ENCODE data around the gene PKD1. TPM values are rescaled to one million over a fixed set of nuclear protein-coding genes. Genes with fewer than 3 reads are reported as not detected.

Gene PKD1
- total RNA-seq, 1 donor from 2014 or later: 82.8 TPM

DNA sequence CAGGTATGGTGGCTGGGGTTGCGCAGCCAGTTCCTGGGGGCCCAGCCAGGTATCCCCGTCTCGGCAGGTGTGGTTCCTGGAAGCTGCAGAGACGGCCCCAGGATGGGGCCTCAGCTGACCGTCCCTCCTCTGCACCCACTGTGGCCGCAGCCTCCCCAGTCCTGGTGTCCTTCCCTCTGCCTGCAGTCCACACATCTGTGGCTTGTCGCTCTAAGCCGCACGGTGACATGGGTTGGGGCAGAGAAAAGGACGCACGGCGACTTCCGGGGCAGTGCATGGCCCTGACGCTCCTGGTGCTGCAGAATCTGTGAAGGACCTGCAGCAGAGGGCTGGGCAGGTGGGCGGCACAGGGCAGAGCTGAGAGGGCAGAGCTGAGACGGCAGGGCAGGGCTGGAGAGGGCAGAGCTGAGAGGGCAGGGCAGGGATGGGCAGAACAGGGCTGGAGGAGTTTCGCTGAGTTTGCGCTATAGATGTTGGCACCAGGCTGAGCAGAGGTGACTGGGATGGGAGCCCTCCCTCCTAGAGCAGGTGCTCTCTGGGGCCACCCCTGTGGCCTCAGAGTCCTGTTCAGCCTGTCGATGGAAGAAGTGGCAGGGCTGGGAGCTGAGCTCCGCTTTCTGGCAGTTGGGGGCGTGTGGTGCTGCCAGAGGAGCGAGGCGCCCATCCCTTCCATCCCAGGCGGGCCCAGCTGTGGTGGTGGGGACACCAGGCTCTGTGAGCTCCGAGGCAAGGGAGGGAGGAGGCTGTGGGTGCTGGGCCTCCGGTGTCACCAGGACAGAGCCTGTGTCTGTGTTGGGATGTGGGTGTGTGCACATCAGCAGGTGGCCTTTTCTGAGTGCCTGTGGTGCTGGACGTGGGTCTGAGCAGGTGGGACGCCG lies 64.9 kb downstream of the PKD1 start:
- ATAC-seq (ENCODE audit: poor library complexity): no peak
- intact Hi-C loops (cut with DNase I): no loop called here
- DNase-seq: no peak

DNA sequence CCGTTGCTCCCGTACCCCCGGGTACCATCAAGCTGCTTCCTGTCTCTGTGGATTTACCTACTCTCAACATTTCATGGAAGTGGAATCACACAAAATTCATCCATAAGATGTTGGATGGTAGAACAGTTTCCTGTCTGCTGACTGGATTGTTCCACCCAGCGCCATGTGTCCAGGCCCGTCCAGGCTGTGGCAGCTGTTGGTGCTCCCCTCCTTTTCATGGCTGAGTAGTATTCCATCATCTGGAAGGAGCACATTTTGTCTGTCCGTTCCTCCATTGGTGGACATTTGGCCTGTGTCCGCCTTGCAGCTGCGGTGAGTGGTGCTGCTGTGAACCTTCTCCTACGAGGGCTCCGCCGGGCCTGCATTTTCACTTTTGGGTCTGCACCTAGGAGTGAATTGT lies 69.6 kb downstream of the PKD1 start:
- ATAC-seq (ENCODE audit: poor library complexity) (no peak), DNase-seq (no peak)
- intact Hi-C loops (cut with DNase I): no loop called here

DNA sequence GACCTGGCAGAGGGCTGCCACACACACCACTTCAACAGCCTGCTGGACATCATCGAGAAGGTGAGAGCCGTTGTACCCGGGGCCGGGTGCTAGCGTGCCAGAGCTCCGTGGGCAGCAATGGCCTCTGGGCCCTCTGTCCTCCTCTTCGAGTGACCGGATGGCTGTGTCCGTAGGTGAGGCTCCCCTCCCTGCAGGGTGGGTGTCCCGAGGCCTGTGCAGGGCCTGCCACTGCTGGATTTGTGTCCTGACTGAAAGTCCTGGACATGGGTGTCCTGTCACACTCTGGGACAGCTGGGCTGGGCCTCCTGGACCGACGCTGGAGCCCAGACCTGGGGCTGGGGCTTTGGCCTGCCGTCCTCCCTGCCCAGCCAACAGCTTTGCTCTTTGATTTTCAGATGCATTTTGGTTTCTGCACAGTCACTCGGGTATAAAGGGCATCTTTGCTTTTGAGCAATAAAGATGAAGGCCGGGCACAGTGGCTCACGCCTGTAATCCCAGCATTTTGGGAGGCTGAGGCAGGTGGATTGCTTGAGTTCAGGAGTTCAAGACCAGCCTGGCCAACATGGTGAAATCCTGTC lies 71.2 kb downstream of the PKD1 start:
- no peak for ATAC-seq (ENCODE audit: poor library complexity)
- intact Hi-C loops (cut with DNase I): no loop called here
- no peak for DNase-seq

DNA sequence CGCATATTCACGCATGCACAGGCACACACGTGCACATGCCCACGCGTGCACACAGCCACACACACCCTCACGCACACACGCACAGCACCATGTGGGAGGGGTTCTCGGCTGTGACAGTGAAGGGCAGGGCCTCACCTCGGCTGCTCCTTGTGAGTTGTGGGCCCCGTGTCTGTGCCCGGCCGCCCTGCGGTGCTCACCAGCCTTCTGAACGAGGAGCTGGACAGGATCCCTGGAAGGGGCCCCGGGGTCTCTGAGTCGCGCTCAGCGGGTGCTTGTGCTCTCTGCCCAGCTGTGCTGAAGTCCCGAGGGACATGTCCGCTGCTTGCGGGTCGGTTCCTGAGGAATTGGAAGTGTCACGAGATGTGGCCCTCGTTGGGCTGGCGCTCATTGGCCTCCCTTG lies 71.8 kb downstream of the PKD1 start:
- DNase-seq (no peak), ATAC-seq (ENCODE audit: poor library complexity) (no peak)
- intact Hi-C loops (cut with DNase I): no loop called here

DNA sequence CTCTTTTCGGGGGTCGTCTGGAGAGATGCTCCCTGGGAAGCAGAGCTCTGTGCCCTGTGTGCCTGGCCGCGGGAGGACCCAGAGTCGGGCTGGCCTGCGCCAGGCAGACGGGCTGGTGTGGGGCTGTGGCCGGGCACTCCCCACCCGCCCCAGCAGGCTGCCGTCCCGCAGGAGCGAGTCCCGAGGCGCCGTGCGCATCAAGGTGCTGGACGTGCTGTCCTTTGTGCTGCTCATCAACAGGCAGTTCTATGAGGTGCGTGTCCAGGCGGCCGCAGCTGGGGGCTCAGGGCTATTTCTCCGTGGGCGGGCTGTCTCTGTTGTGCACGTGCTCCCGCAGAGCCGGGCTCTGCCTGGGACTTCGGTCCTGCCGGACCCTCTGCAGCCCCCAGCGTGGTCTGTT lies 72.9 kb downstream of the PKD1 start:
- no peak for DNase-seq
- intact Hi-C loops (cut with DNase I): no loop called here
- ATAC-seq (ENCODE audit: poor library complexity): no peak

DNA sequence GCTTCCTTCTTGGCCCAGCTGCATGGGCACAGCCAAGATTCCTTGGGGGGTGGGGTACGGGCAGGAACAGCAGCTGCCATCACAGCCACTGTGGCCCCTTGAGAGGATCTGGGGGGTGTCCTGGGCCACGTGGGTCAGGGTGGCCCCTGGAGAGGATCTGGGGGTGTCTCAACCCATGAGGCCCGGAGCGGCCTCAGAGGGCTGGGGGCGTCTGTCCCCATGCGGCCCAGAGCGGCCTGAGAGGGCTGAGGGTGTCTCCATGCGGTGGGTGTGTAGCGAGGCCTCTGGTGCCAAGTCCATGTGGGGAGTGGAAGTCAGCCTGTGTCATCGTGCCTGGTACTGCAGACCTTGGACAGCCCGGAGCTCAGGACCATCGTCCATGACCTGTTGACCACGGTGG lies 74.2 kb downstream of the PKD1 start:
- DNase-seq: no peak
- no peak for ATAC-seq (ENCODE audit: poor library complexity)
- intact Hi-C loops (cut with DNase I): no loop called here

DNA sequence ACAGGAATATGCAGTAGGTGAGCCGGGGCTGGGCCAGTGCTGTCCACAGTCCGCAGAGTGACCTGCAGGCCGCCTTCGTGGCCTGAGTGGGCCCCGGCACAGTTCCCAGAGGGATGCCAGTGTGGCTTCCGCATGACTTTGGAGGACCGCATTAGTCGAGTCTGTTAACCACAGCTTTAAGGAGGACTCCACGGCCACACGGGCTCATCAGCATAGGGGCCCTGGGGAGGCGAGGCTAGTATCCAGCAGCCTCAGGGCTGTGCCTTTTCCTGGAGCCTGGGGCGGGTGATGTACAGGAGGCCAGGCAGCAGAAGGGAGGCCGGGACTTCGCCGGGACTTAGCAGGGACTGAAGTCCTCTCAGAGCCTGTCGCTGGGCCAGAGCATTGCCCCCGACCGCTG lies 74.7 kb downstream of the PKD1 start:
- intact Hi-C loops (cut with DNase I): no loop called here
- no peak for ATAC-seq (ENCODE audit: poor library complexity)
- DNase-seq: no peak

DNA sequence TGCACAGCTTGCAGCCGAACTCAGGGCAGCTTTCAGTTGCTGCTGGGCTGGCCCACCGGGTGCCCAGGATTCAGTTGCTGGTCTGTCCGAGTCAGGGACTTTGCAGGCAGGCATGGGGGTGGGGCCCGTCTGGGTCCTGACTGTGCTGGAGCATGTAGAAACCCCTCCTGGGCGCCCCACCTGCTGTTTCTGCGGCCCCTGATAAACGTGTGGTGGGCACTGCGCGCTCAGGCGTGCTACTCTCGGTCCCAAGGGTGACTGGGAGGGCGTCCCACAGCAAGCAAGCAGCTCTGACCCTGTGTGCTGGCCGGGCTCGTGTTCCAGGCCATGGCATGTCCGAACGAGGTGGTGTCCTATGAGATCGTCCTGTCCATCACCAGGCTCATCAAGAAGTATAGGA lies 75.4 kb downstream of the PKD1 start:
- intact Hi-C loops (cut with DNase I): no loop called here
- no peak for DNase-seq
- no peak for ATAC-seq (ENCODE audit: poor library complexity)

DNA sequence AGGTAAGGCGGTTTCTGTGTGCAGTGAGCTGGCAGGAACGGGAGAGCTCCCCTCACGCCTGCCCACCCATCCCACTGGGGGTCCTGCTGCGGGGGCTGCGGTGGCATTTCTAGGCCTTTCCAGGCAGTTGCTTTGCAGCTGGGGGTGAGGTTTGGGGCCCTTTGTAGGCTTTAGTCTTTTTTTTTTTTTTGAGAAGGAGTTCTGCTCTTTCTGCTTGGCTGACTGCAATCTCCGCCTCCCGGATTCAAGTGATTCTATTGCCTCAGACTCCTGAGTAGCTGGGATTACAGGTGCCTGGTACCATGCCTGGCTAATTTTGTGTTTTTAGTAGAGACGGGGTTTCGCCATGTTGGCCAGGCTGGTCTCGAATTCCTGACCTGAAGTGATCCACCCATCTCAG lies 76.8 kb downstream of the PKD1 start:
- intact Hi-C loops (cut with DNase I): no loop called here

DNA sequence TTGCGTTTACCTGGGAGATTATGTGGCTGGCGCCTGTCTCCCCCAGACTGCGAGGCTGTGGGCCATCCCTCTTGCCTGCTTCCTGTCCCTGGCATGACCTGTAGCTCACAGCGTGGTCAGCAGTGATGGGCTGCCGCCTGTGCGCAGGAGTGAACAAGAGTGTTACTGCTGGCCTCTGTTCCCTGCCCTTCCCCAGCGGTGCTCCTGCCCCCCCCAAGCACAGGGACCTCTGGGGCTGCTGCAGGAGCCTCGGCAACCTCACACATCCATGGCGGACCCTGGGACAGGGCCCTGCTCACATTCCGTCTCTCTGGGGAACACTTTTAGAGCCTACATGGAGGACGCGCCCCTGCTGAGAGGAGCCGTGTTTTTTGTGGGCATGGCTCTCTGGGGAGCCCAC lies 77.3 kb downstream of the PKD1 start:
- intact Hi-C loops (cut with DNase I): no loop called here
- DNase-seq (no peak), ATAC-seq (ENCODE audit: poor library complexity) (no peak)

More for the DNA sequence above, 76.8 kb downstream of the PKD1 start:
- no peak for DNase-seq
- ATAC-seq (ENCODE audit: poor library complexity): no peak

DNA sequence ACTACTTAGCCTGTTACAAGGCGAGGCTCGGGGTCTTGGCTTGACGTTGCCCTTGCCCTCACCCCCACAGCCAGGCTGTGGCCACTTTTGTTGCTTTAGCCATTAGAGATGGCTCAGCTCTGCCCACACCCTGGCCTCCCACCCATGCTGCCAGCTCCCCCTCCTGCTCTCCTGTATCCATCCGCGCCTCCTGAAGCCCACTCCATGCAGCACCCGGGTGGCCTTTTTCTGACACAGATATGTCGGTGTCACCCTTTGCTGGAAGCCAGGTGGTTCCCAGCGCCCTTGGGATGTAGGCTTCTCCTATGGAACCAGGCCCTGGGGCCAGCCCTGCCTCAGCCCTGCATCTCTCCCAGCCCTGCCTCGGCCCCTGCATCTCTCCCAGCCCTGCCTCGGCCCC lies 78.3 kb downstream of the PKD1 start:
- no peak for DNase-seq
- intact Hi-C loops (cut with DNase I): no loop called here
- ATAC-seq (ENCODE audit: poor library complexity): no peak

DNA sequence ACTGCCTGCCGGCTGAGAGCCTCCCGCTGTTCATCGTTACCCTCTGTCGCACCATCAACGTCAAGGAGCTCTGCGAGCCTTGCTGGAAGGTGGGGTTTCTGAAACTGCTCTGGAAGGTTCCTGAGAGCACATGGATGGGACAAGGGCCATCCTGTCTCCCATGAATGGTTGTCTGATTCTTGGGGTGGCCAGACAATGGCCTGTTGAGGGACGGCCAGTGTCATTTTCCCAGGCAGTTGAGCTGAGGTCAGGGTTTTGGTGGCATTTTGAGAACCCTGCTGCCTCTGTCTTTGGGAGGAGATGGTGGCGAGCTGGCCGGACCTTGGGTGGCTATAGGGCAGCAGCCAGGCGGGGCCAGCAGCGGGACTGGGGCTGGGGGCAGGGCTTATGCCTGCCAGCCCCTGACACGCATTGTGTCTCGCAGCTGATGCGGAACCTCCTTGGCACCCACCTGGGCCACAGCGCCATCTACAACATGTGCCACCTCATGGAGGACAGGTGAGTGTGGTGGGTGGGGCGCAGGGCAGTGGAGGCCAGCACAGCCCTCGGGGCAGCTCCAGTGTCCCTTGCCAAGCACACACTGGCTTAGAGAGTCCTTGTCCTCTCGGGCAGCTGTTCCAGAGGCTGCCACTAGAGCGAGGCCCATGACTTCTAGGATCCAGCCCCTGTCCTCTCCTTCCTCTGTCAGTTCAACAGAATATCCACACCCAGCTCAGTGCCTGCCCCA lies 78.9 kb downstream of the PKD1 start:
- intact Hi-C loops (cut with DNase I): no loop called here
- ATAC-seq (ENCODE audit: poor library complexity) (no peak), DNase-seq (no peak)

DNA sequence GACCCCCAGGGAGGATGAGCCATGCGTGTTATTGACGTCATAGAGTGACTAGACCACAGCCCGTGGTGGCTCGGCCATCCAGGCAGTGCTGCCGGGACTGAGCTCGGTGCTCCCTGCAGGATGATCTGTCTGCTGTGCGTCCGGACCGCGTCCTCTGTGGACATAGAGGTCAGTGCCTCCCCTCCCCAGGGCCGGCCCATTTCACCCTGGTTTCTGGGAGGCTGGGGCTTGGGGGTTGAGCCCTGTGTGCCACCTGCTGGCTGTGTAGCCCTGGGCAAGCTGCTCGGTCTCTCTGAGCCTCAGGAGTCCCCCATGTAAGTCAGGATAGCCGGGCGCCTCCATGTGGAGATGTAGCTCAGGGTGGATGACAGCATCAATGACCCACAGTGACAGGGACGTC lies 79.6 kb downstream of the PKD1 start:
- intact Hi-C loops (cut with DNase I): no loop called here
- ATAC-seq (ENCODE audit: poor library complexity): peak; percentile 28
- DNase-seq: no peak

DNA sequence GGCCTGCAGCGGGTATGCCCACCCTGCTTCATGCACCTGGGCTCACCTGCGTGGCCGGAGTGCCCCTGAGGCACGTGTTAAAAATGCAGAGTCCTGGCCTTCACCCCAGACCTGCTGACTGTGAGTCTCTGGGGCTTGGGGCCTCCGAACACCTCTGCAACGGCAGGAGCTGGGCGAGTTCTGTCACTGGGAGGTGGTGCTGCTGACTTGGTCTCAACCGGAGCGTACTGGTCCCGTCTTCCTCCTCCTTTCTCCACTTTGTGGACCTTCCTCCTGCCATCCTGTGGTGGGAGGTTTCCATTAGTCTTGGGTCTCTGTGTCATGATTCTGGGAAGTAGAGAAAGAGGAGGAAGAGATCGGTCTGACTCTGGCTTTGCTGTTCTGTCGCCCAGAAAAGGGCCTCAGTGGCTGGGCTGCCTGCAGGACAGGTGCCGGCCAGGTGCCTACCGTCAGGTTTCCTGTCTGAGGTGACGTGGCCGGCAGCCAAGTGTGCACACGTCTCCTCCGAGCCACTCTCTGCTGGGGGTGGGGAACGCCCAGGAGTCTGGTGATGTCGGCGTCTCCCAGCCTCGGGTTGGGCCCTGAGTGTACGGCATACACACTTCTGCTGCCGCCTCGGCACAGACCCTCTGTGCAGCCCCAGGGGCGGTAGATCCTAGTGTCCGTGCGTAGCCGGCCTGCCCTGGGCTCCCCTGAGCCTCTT lies 81.0 kb downstream of the PKD1 start:
- DNase-seq (no peak), ATAC-seq (ENCODE audit: poor library complexity) (no peak)
- intact Hi-C loops (cut with DNase I): no loop called here

DNA sequence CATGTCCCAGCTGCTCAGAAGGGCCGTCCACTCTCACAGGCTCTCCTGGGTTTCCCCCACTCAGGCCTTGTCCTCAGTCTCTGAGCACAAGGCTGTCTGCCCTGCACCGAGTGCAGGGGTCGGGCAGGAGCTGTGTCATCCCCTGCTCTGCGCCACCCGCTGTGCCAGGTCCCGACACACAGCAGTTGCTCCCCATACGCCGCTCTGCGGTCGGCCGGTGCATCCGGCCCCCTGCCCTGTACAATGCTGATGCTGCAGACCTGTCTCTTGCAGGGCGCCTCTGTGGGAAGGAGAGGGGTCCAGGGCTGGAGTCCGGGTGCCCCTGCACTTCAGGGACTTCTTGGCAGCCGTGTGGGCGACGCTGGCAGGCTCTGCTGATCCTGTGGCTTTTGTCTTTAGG lies 81.8 kb downstream of the PKD1 start:
- ATAC-seq (ENCODE audit: poor library complexity) (no peak), DNase-seq (no peak)
- intact Hi-C loops (cut with DNase I): no loop called here

DNA sequence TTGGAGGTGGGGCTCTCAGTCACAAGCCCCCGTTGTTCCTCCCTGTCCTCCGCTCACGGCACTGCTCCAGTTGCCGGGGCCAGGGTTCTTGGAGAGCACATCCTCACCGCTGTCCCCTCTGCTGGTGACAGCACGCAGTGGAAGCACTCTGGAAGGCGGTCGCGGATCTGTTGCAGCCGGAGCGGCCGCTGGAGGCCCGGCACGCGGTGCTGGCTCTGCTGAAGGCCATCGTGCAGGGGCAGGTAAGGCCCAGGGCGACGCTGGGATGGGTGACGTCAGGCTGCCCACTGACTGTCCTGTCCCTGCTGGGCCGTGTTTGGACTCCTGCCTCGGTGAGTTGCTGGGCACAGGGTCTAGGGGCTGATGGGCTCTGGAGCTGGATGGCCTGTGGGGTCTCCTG lies 82.5 kb downstream of the PKD1 start:
- no peak for ATAC-seq (ENCODE audit: poor library complexity)
- intact Hi-C loops (cut with DNase I): no loop called here
- no peak for DNase-seq

DNA sequence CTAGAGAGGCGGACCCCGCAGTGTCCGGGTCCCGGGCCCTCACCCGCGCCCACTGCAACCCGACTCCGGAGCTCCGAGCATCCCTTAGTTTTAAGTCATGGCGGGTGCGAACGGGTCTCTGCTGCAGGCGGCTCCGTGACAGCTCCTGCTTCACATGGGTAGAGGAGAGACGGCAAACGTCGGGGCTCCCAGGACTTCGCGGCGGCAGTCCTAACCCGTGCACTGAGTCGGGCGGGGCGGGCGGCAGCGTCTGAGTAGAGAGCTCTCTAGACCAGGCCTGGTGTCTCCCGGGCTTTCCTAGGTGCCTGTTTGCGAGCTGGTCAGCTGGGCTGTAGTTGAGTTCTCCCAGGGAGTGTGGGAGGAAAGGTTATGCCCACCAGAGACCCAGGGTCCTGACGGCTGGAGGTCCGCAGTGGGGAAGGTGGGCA lies 87.6 kb downstream of the PKD1 start:
- ATAC-seq (ENCODE audit: poor library complexity) (no peak), DNase-seq (no peak)
- intact Hi-C loops (cut with DNase I): no loop called here

DNA sequence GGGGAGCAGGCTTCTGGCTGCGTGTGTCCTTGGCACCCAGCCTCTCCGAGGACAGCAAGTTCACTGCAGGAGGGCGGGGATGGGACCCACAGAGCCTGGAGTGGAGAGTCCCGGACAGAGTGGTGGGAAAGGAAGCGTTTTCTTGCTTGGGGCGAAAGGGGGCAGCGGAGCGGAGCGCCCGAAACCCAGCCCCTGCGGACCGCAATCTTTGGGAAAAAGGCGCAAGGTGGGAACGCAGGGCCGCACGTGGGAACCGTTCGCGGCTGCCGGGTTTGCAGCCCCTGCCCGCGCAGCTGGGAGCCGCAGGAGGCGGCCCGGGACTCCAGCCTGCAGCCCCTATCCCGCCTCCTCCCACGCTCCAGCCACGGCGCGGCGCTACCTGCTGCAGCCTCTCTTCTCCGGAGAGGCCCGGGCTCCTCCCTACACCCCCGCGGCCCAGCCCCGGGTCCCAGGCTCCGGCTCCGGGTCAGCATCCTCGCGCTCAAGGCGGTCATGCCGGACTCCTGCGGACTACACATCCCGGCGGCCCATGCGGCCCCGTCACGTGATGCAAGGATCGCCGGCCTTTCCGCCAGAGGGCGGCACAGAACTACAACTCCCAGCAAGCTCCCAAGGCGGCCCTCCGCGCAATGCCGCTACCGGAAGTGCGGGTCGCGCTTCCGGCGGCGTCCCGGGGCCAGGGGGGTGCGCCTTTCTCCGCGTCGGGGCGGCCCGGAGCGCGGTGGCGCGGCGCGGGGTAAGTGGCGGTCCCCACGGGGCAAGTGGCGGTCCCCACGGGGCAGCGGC lies 88.2 kb downstream of the PKD1 start, which contains the start of the genes NTHL1 and TSC2:
Gene NTHL1, minus strand, starts transcription at position 505 of the 786 bp plus-strand sequence. Its CDS starts 11 bp downstream, at position 494.
Gene TSC2, plus strand, starts transcription at position 656 of the 786 bp plus-strand sequence. CDS start 631 bp downstream, outside the sequence.
- DNase-seq: peak; percentile 98

More for the DNA sequence above, 88.2 kb downstream of the PKD1 start, which contains the start of the genes NTHL1 and TSC2:
- intact Hi-C loops (cut with DNase I): no loop called here
- peak; percentile 98 for ATAC-seq (ENCODE audit: poor library complexity)
